Right lobe of liver (tissue), 6 donors: ENCODE results near the gene MOXD1. TPM values are rescaled to one million over a fixed set of nuclear protein-coding genes. Genes with fewer than 3 reads are reported as not detected.

Experiments
- ATAC-seq, 4 donors: fragments of 200-7000 bp; cut with Tn5 transposase; one replicate each; pipeline ENCODE4 v1.9.1; 2020; ENCODE audit warnings: mild to moderate bottlenecking in 4 of 4, moderate library complexity in 4 of 4
- DNase-seq, 3 donors: peaks; one replicate each; pipeline ENCODE4 v3.0.0-alpha.2; 2020
- H3K27ac ChIP-seq, 3 donors: fragments of 200-600 bp; one replicate each; pipeline ENCODE4 v1.8.0; 2022
- H3K27me3 ChIP-seq, 2 donors: fragments of 200-600 bp; one replicate each; pipeline ENCODE4 v1.8.0; 2022
- H3K36me3 ChIP-seq, 4 donors: fragments of 200-600 bp; sonication (generic) in 1 of 4; one replicate each; pipeline versions ENCODE4 v1.5.1 to v1.8.0; 2017 to 2022; ENCODE audit warnings: control low read depth in 1 of 4
- H3K4me1 ChIP-seq, 4 donors: fragments of 200-600 bp; sonication (generic) in 1 of 4; one replicate each; pipeline versions ENCODE4 v1.5.1 to v1.8.0; 2017 to 2022; ENCODE audit warnings: control low read depth in 1 of 4
- H3K4me3 ChIP-seq, 3 donors: fragments of 200-600 bp; one replicate each; pipeline ENCODE4 v1.8.0; 2022
- H3K9me3 ChIP-seq, 4 donors: fragments of 200-600 bp; sonication (generic) in 1 of 4; one replicate each; pipeline versions ENCODE4 v1.5.1 to v1.8.0; 2017 to 2022; ENCODE audit warnings: control low read depth in 1 of 4
- POLR2A ChIP-seq: fragments of 450-650 bp; IDR thresholded peaks from one replicate; pipeline ENCODE4 v1.6.1; 2017; ENCODE audit warnings: antibody characterized with exemption, mild to moderate bottlenecking
- WGBS: methylation state at CpG from one replicate; pipeline ENCODE4 v1.1.6; 2018; ENCODE audit warnings: low coverage, low lambda C conversion rate; ENCODE audit not compliant: insufficient coverage; ENCODE audit errors: missing lambda C conversion rate; 5-methylcytosine and 5-hydroxymethylcytosine counted together
- intact Hi-C, 2 donors: fragments of 100-400 bp; cut with DNase I; formaldehyde crosslinking; loops; one replicate each; pipeline versions ENCODE4 v1.11.2 to v1.14.1; 2022
- total RNA-seq, 6 experiments: library from RNA; depleted of rRNA in 2 of 6; stranded (reverse); fragments of >200 nt in 2 of 6; fragmentation: NEBNext Ultra II Directional in 3 of 6; extraction: Animal tissue kit (Norgen Biotek cat#: 25700) in 3 of 6; gene quantifications; one replicate each; pipeline versions ENCODE4 v1.1.0 to v1.2.4, GENCODE V29; 2016 to 2023
- TF ChIP-seq, protein P1 (sequence below), 4 donors: fragments of 200-600 bp in 3 of 4; fragments of 450-650 bp in 1 of 4; IDR thresholded peaks; one replicate each; pipeline versions ENCODE4 v1.5.1 to v1.8.0; 2016 to 2022; ENCODE audit warnings: antibody characterized with exemption in 4 of 4, mild to moderate bottlenecking in 2 of 4
- donor health status: DM: no; HTN: yes; CAD: no.
- donor health status: DM: no; HTN: no; CAD: no.
- donor health status: DM: no; HTN: no; CAD: no.
- donor health status: DM: no; HTN: yes; CAD: no.
- donor health status: DM: no; HTN: yes; CAD: no.

The MOXD1 gene
- total RNA-seq, 6 experiments from 2014 or later = 0.24 to 2.3 (median 1.0) TPM; not detected in 1

- WGBS = 75% methylated on average over 5 of the region's 5 CpGs
- ATAC-seq = no peak
- intact Hi-C loops = no loop called here
Observed at GRCh38 chr6:132412656-132413498, 11.6 kb upstream of the MOXD1 start.

DNA sequence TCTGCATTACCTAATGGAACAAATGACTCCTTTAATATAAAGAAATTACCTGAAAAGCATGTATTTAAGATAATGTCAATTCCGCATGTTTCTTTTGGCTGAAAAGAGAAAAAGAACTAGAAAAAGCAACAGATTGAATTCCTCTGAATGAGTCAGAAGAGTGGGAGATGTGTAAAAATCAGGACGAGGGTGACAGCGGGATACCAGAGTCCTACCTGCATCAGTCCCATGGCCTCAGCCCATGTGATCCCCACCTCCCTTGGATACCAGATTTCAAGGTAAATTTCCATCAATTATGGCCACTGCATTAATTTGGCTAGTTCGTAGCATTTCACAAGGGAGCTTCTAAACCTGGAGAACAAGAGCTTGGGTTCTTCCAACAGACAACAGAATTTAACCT lies 10.0 kb upstream of the MOXD1 start:
- no peak for DNase-seq
- no peaks in the 10 kb centered on the region for H3K27me3 ChIP-seq
- H3K27ac ChIP-seq = no peak overlapping the region
- H3K4me3 ChIP-seq = no peak overlapping the region
- ATAC-seq = no peak
- 73% methylated on average over 4 of the region's 4 CpGs for WGBS
- intact Hi-C loops = no loop called here
- no peaks in the 10 kb centered on the region for H3K36me3 ChIP-seq
- no peak for TF ChIP-seq POLR2A
- TF ChIP-seq, protein P1, sequence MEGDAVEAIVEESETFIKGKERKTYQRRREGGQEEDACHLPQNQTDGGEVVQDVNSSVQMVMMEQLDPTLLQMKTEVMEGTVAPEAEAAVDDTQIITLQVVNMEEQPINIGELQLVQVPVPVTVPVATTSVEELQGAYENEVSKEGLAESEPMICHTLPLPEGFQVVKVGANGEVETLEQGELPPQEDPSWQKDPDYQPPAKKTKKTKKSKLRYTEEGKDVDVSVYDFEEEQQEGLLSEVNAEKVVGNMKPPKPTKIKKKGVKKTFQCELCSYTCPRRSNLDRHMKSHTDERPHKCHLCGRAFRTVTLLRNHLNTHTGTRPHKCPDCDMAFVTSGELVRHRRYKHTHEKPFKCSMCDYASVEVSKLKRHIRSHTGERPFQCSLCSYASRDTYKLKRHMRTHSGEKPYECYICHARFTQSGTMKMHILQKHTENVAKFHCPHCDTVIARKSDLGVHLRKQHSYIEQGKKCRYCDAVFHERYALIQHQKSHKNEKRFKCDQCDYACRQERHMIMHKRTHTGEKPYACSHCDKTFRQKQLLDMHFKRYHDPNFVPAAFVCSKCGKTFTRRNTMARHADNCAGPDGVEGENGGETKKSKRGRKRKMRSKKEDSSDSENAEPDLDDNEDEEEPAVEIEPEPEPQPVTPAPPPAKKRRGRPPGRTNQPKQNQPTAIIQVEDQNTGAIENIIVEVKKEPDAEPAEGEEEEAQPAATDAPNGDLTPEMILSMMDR (IDR thresholded peaks at IDR 0.05) = no peak
- no peaks in the 10 kb centered on the region for H3K9me3 ChIP-seq
- no peaks in the 10 kb centered on the region for H3K4me1 ChIP-seq

More at GRCh38 chr6:132412656-132413498, 11.6 kb upstream of the MOXD1 start:
- H3K36me3 ChIP-seq = no peaks in the 10 kb centered on the region
- H3K4me1 ChIP-seq = no peaks in the 10 kb centered on the region
- H3K27ac ChIP-seq = no peak overlapping the region
- no peak overlapping the region for H3K4me3 ChIP-seq
- no peaks in the 10 kb centered on the region for H3K27me3 ChIP-seq
- no peak for TF ChIP-seq POLR2A
- TF ChIP-seq, protein P1 (IDR thresholded peaks at IDR 0.05) = no peak
- no peaks in the 10 kb centered on the region for H3K9me3 ChIP-seq
- DNase-seq = no peak

DNA sequence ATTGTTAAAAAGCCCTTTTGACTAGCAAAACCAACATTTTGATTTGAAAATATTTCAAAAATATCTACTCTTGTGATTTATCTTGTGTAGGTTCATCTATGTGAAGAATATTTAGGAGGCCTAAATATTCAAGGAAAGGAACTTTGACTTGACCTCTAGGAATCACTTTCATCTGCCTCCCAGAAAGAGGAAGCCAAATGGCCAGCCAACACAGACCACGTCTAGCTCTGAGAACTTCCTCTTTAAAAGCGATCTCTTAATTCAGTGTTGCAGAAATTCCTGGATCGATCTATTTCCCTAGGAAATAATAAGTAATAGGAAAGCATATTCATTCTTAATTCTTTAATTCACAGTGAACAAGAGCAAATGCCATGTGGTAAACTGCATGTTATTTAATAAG lies 9.6 kb upstream of the MOXD1 start:
- H3K27ac ChIP-seq = no peak overlapping the region
- no peaks in the 10 kb centered on the region for H3K4me1 ChIP-seq
- ATAC-seq = no peak
- DNase-seq = no peak
- intact Hi-C loops = no loop called here
- no peak overlapping the region for H3K4me3 ChIP-seq
- no peaks in the 10 kb centered on the region for H3K36me3 ChIP-seq
- 54% methylated on average over 3 of the region's 3 CpGs for WGBS
- TF ChIP-seq, protein P1 (IDR thresholded peaks at IDR 0.05) = no peak
- no peak for TF ChIP-seq POLR2A
- no peaks in the 10 kb centered on the region for H3K9me3 ChIP-seq
- H3K27me3 ChIP-seq = no peaks in the 10 kb centered on the region

DNA sequence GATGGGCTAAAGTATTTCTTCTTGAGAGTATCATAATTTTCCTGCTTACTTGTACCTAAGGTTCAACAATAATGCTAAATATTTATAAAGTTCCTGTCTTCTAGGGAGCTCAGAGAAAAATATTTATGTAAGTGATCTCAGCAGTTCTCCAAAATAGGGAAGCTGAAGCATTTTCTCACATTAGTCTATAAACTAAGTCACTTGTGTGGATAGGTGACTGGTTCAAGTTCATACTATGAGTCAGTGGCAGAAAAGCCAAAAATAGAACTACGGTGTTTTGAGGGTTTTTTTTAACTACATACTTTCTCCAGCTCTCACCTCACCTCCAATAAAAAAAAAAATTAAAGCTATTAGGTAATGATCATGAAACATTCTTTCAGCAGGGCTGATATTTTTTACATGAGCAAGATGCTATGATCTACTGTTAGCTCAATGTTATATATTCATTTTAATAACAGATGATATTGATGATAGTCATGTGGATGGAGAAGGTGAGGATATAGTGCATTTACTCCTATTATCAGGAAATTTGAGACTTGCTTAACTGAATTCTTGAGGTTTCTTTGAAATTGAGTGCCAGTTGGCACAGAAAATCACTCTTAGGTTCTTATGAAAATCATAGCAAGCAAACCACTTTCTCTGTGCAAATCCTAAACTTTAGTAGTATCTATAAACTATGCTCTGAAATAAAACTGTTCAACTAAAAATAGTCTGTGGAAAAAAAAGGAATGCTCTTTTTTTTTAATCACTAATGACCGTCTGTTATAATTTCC lies 4.1 kb upstream of the MOXD1 start:
- intact Hi-C loops = loop anchor here in 1 of 2 donors (10.0 kb wide), 1 partner anchor 101 kb away; no protein-coding TSS in a partner anchor
- Histone ChIP-seq H3K4me3 (no peak overlapping the region), H3K4me1 (peaks cover 0 to 6% (median 0%) of the 10 kb centered on the region in 4 donors), H3K27ac (no peak overlapping the region), H3K27me3 (peaks cover 0 to 20% of the 10 kb centered on the region in 2 donors), H3K9me3 (no peaks in the 10 kb centered on the region), H3K36me3 (no peaks in the 10 kb centered on the region)
- no peak for TF ChIP-seq POLR2A
- TF ChIP-seq, protein P1 (IDR thresholded peaks at IDR 0.05) = no peak
- no peak for ATAC-seq
- DNase-seq = no peak
- 53% methylated on average over 2 of the region's 2 CpGs for WGBS
